K562 (cell line): ENCODE measurements around the gene C1orf87. TPM values are rescaled to one million over a fixed set of nuclear protein-coding genes. Genes with fewer than 3 reads are reported as not detected.
A peak's percentile ranks its signal among the peaks of the same experiment; 100 is the strongest.

ENCODE experiments used
- ATAC-seq: fragments of 200-7000 bp; cut with Tn5 transposase; 3 replicates; pipeline ENCODE4 v1.9.1; 2020; ENCODE audit warnings: moderate library complexity
- BruUV-seq: library from RNA; stranded (reverse); fragments of 400-500 nt; replicated peaks from 2 replicates; lab custom pipeline; 2021; lab: Mats Ljungman, UMichigan
- CTCF ChIA-PET: fragments of 300-600 bp; formaldehyde crosslinking; extraction: SDS; loops from one replicate; lab custom pipeline; 2021; ENCODE audit warnings: low intra/inter-chr PET ratio; lab: Yijun Ruan, JAX
- POLR2A ChIA-PET: fragments of 300-600, 350-650 bp; sonication (Branson Sonifier 250); formaldehyde crosslinking; extraction: SDS; loops from one replicate; lab custom pipeline; 2021; ENCODE audit warnings: antibody characterized with exemption, inconsistent platforms; lab: Yijun Ruan, JAX
- DNase-seq, 4 experiments: peaks; one replicate each; pipeline versions ENCODE4 v3.0.0 to v3.0.0-alpha.2; 2011 to 2018; ENCODE audit warnings: low spot score in 3 of 4, mixed read lengths in 3 of 4; ENCODE audit errors: extremely low read depth in 1 of 4
- FAIRE-seq: peaks from 2 replicates; lab custom pipeline; 2011; peaks lifted over from hg19 to GRCh38; lab: Jason Lieb, UNC
- H2AFZ ChIP-seq: 2 replicates; pipeline ENCODE4 v1.6.0; 2011; ENCODE audit warnings: low read depth, low read length, control low read depth, inconsistent platforms
- H3K27ac ChIP-seq: fragments of 200-600 bp; 3 replicates; pipeline ENCODE4 v1.8.0; 2011; ENCODE audit warnings: low read depth, mild to moderate bottlenecking, control low read depth, inconsistent platforms, low read length, moderate library complexity, mixed read lengths; ENCODE audit errors: extremely low read depth
- H3K27me3 ChIP-seq, 2 experiments: fragments of 300-600 bp in 1 of 2; 2 replicates in 1 of 2; 3 replicates in 1 of 2; pipeline versions ENCODE4 v1.6.0 to v1.8.0; 2011; ENCODE audit warnings: inconsistent platforms in 2 of 2, low read length in 2 of 2, mild to moderate bottlenecking in 1 of 2, mixed read lengths in 1 of 2, moderate library complexity in 1 of 2; ENCODE audit not compliant: control insufficient read depth in 2 of 2, insufficient read depth in 2 of 2
- H3K36me3 ChIP-seq: fragments of 300-600 bp; 3 replicates; pipeline ENCODE4 v1.8.0; 2011; ENCODE audit warnings: mild to moderate bottlenecking, low read length, inconsistent platforms; ENCODE audit not compliant: control insufficient read depth, insufficient read depth
- H3K4me1 ChIP-seq, 2 experiments: fragments of 200-600 bp in 1 of 2; replicated peaks in 1 of 2; 2 replicates in 1 of 2; 3 replicates in 1 of 2; pipeline versions ENCODE4 v1.5.1 to v1.8.0; 2011; ENCODE audit warnings: inconsistent platforms in 2 of 2, low read length in 2 of 2, mild to moderate bottlenecking in 1 of 2, mixed read lengths in 1 of 2, moderate library complexity in 1 of 2; ENCODE audit not compliant: control insufficient read depth in 2 of 2, insufficient read depth in 2 of 2
- H3K4me2 ChIP-seq: 2 replicates; pipeline ENCODE4 v1.6.1; 2011; ENCODE audit warnings: low read length, control low read depth, inconsistent platforms, mixed read lengths; ENCODE audit not compliant: insufficient read depth
- H3K4me3 ChIP-seq: fragments of 200-600 bp; sonication (generic), shearing (Covaris generic); 2 replicates; pipeline ENCODE4 v1.5.1; 2016; ENCODE audit warnings: control low read depth, inconsistent platforms
- H3K79me2 ChIP-seq: fragments of 200-600 bp; 3 replicates; pipeline ENCODE4 v1.8.0; 2011; ENCODE audit warnings: low read length, inconsistent platforms; ENCODE audit not compliant: control insufficient read depth, insufficient read depth
- H3K9ac ChIP-seq, 2 experiments: 2 replicates each; pipeline versions ENCODE4 v1.6.0 to v1.6.1; 2011; ENCODE audit warnings: low read depth in 2 of 2, low read length in 2 of 2, control low read depth in 1 of 2, inconsistent platforms in 1 of 2, mild to moderate bottlenecking in 1 of 2, mixed read lengths in 1 of 2; ENCODE audit not compliant: insufficient read depth in 1 of 2
- H3K9me1 ChIP-seq: one replicate; pipeline ENCODE4 v1.6.0; 2011; ENCODE audit warnings: inconsistent platforms, mild to moderate bottlenecking, low read length, moderate library complexity; ENCODE audit not compliant: control insufficient read depth, insufficient read depth
- H3K9me3 ChIP-seq: replicated peaks from 2 replicates; pipeline ENCODE4 v1.5.1; 2011; ENCODE audit warnings: low read depth, low read length, inconsistent platforms; ENCODE audit not compliant: control insufficient read depth, insufficient read depth
- H4K20me1 ChIP-seq: replicated peaks from 2 replicates; pipeline ENCODE4 v1.6.1; 2011; ENCODE audit warnings: low read length, inconsistent platforms, mixed read lengths; ENCODE audit not compliant: control insufficient read depth, insufficient read depth
- CBFB ChIP-seq: sonication (generic); formaldehyde crosslinking; IDR thresholded peaks from 2 replicates; pipeline ENCODE4 v1.4.0; 2020; ENCODE audit warnings: mild to moderate bottlenecking, missing genetic modification reagents
- CTCFL ChIP-seq: IDR thresholded peaks from 2 replicates; pipeline ENCODE4 v1.6.1; 2011; ENCODE audit warnings: borderline replicate concordance, low read depth, mild to moderate bottlenecking, moderate library complexity, low read length; ENCODE audit not compliant: insufficient read depth, poor library complexity, severe bottlenecking
- FOS ChIP-seq: IDR thresholded peaks from 3 replicates; pipeline ENCODE4 v1.6.1; 2011; ENCODE audit not compliant: insufficient read length; ENCODE audit errors: extremely low read depth
- MAFG ChIP-seq: fragments of 450-650 bp; conservative IDR thresholded peaks from 2 replicates; pipeline ENCODE4 v1.6.1; 2016; ENCODE audit warnings: missing genetic modification characterization, missing compliant biosample characterization
- MLX ChIP-seq, 2 experiments: fragments of 450-650 bp in 1 of 2; sonication (generic) in 1 of 2; formaldehyde crosslinking; conservative IDR thresholded peaks; 2 replicates each; pipeline versions ENCODE4 v1.4.0 to v1.8.1; 2020 to 2022; ENCODE audit warnings: mild to moderate bottlenecking in 1 of 2, missing genetic modification reagents in 1 of 2
- RB1 ChIP-seq: fragments of 450-650 bp; IDR thresholded peaks from 2 replicates; pipeline ENCODE4 v1.6.1; 2017; ENCODE audit warnings: low read depth, mild to moderate bottlenecking
- RBM39 ChIP-seq: fragments of 200-400 bp; formaldehyde crosslinking; optimal IDR thresholded peaks from 2 replicates; pipeline ENCODE3; 2018; ENCODE audit warnings: low read depth, low read length
- SNAPC5 ChIP-seq: fragments of 250-450 bp; sonication (Bioruptor Pico); IDR thresholded peaks from 2 replicates; pipeline ENCODE4 v1.8.0; 2021; ENCODE audit warnings: moderate library complexity, mild to moderate bottlenecking, inconsistent platforms
- SPI1 ChIP-seq: IDR thresholded peaks from 2 replicates; pipeline ENCODE4 v1.6.1; 2011; ENCODE audit warnings: low read depth, low read length, control low read depth, borderline replicate concordance
- STAG1 ChIP-seq: sonication (generic); formaldehyde crosslinking; IDR thresholded peaks from 2 replicates; pipeline ENCODE4 v1.5.0; 2020; ENCODE audit warnings: missing genetic modification reagents, borderline replicate concordance
- TEAD1 ChIP-seq, 2 experiments: fragments of 450-650 bp in 1 of 2; sonication (generic) in 1 of 2; formaldehyde crosslinking; IDR thresholded peaks; 2 replicates each; pipeline versions ENCODE4 v1.4.0 to v1.8.0; 2020 to 2022; ENCODE audit warnings: mild to moderate bottlenecking in 2 of 2, missing genetic modification reagents in 1 of 2
- TRIM28 ChIP-seq: fragments of 450-650 bp; IDR thresholded peaks from 2 replicates; pipeline ENCODE4 v1.6.1; 2017
- USF1 ChIP-seq: sonication (generic); formaldehyde crosslinking; IDR thresholded peaks from 2 replicates; pipeline ENCODE4 v1.9.0; 2022; ENCODE audit warnings: mild to moderate bottlenecking, missing genetic modification reagents
- YY1 ChIP-seq, 3 experiments: IDR thresholded peaks; 2 replicates each; pipeline ENCODE4 v1.6.1; 2011; ENCODE audit warnings: low read length in 2 of 3, mild to moderate bottlenecking in 2 of 3, moderate library complexity in 2 of 3, borderline replicate concordance in 1 of 3, control low read depth in 1 of 3, low read depth in 1 of 3; ENCODE audit not compliant: insufficient read depth in 3 of 3, insufficient replicate concordance in 2 of 3, control insufficient read depth in 1 of 3, insufficient read length in 1 of 3; ENCODE audit errors: extremely low read depth in 1 of 3
- ZBTB5 ChIP-seq: fragments of 450-650 bp; IDR thresholded peaks from 2 replicates; pipeline ENCODE4 v1.6.1; 2017; ENCODE audit warnings: antibody characterized with exemption
- WGBS: fragments of 100-300 bp; shearing (Covaris generic); methylation state at CpG from one replicate; pipeline ENCODE4 v1.1.6; 2016; ENCODE audit warnings: low coverage, mixed read lengths; ENCODE audit not compliant: insufficient coverage; ENCODE audit errors: missing lambda C conversion rate; 5-methylcytosine and 5-hydroxymethylcytosine counted together
- in situ Hi-C: fragments of 300-500 bp; cut with MboI; formaldehyde crosslinking; loops from 4 replicates; pipeline ENCODE4 v1.15.0; 2018; ENCODE audit warnings: inconsistent platforms, mixed read lengths
- intact Hi-C: fragments of 100-400 bp; cut with micrococcal nuclease; formaldehyde crosslinking; loops from 2 replicates; pipeline ENCODE4 v1.14.2; 2022
- polyA plus RNA-seq, 8 experiments: library from polyadenylated mRNA; depleted of rRNA in 4 of 8; stranded (reverse) in 5 of 8; unstranded in 3 of 8; fragments of >200 nt; fragmentation: Nextera tagmentation in 2 of 8; fragmentation: Illumina TruSeq in 1 of 8; extraction: Ambion mirVana in 2 of 8; extraction: Trizol in 1 of 8; gene quantifications; 2 replicates each; pipeline versions ENCODE4 v1.2.1 to v1.2.3, GENCODE V29; 2011 to 2014; ENCODE audit warnings: inconsistent platforms in 1 of 8, missing spikeins in 1 of 8
- total RNA-seq, 7 experiments: library from RNA; depleted of rRNA in 6 of 7; stranded (reverse); fragments of >200 nt in 6 of 7; fragmentation: Illumina TruSeq in 2 of 7; extraction: Trizol in 2 of 7; gene quantifications; 2 replicates each; pipeline versions ENCODE4 v1.2.1 to v1.2.3, GENCODE V29; 2011 to 2021; ENCODE audit warnings: low replicate concordance in 1 of 7

C1orf87 gene
- total and polyA plus RNA-seq, 9 of the 15 experiments (the other 6 are each of a cell fraction or from before 2014, with no cell fraction given): not detected

GRCh38 chr1:59971464-59971911, 102.1 kb downstream of the C1orf87 start:
- WGBS: 6% methylated on average over 18 of the region's 19 CpGs
- no peak overlapping the region for H3K9ac ChIP-seq
- DNase-seq (peak; percentile 72 to 79 (median 76)), FAIRE-seq (peak; percentile 87), ATAC-seq (peak; percentile 89)
- H4K20me1 ChIP-seq: no peaks in the 10 kb centered on the region
- H3K27me3 ChIP-seq: peaks cover 7 to 10% of the 10 kb centered on the region in 2 experiments; a peak in 2 of 5 replicates
- no peak overlapping the region for H2AFZ ChIP-seq
- CTCF ChIA-PET: no interaction called here
- intact Hi-C loops: loop anchor here (5.0 to 10.0 kb wide), 2 partner anchors 313 to 1001 kb away; no protein-coding TSS in a partner anchor
- no peaks in the 10 kb centered on the region for H3K36me3 ChIP-seq
- POLR2A ChIA-PET: interaction anchor here (0.6 to 1.0 kb wide), 4 partner anchors 10 to 983 kb away, joined by 3 read pairs; no protein-coding TSS in a partner anchor
- in situ Hi-C loops: loop anchor here (10.0 kb wide), 1 partner anchor 1873 kb away; no protein-coding TSS in a partner anchor
- no peaks in the 10 kb centered on the region for H3K79me2 ChIP-seq
- BruUV-seq: no TSS peak
- no peak overlapping the region for H3K4me3 ChIP-seq
- H3K4me2 ChIP-seq: no peak overlapping the region
- no peaks in the 10 kb centered on the region for H3K9me1 ChIP-seq
- peaks cover 3 to 11% of the 10 kb centered on the region in 2 experiments; a peak in 3 of 5 replicates for H3K4me1 ChIP-seq
- no peak overlapping the region for H3K27ac ChIP-seq
- H3K9me3 ChIP-seq: no peaks in the 10 kb centered on the region
- TF ChIP-seq SNAPC5 (CRISPR knock-in tag): no peak
- peak; percentile 29 for TF ChIP-seq CTCFL
- TF ChIP-seq MAFG: no peak
- TF ChIP-seq ZBTB5: no peak
- peak; percentile 44; the same call in 1 of the 2 replicates for TF ChIP-seq RB1
- TF ChIP-seq TRIM28: no peak
- TF ChIP-seq RBM39: peak; percentile 45
- TF ChIP-seq FOS: no peak
- TF ChIP-seq SPI1: 0 out of 2 replicates have a peak, but pooled peaks have one; percentile 15
- no peak for TF ChIP-seq TEAD1 (CRISPR knock-in tag; IDR thresholded peaks at IDR 0.05)
- no peak for TF ChIP-seq MLX (CRISPR knock-in tag; conservative IDR thresholded peaks at IDR 0.05)
- TF ChIP-seq CBFB (CRISPR knock-in tag): peak; percentile 49; the same call in 1 of the 2 replicates
- no peak for TF ChIP-seq USF1 (CRISPR knock-in tag)
- no peak for TF ChIP-seq YY1 (IDR thresholded peaks at IDR 0.05; ENCODE audit: borderline replicate concordance in 1 of 3, control insufficient read depth in 1 of 3, extremely low read depth in 1 of 3, insufficient read depth in 3 of 3, insufficient read length in 1 of 3, insufficient replicate concordance in 2 of 3, low read depth in 1 of 3, low read length in 2 of 3)
- TF ChIP-seq STAG1: peak; percentile 95
